GM21717 (cell line): ENCODE data around the gene SLC46A1.

Experiments used
- ATAC-seq: cut with Tn5 transposase; IDR thresholded peaks from one replicate; pipeline ENCODE4 v1.9.1; 2021; ENCODE audit warnings: mild to moderate bottlenecking, moderate library complexity; ENCODE audit not compliant: unreplicated experiment

Gene SLC46A1

DNA sequence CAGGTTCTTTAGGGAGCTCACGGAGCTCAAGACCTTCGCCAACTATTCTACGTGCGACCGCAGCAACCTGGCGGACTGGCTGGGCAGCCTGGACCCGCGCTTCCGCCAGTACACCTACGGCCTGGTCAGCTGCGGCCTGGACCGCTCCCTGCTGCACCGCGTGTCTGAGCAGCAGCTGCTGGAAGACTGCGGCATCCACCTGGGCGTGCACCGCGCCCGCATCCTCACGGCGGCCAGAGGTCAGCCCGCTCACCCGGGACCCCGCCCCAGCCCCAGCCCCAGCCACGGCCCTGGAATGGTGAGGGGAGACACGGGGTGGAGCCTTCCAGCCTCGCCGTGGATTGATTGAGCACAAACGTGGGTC lies 21.0 kb downstream of the SLC46A1 start:
- ATAC-seq = no peak

- ATAC-seq = no peak
Measured at GRCh38 chr17:28384281-28385036, 21.6 kb downstream of the SLC46A1 start.

GRCh38 chr17:28381141-28381825 lies 24.7 kb downstream of the SLC46A1 start:
- ATAC-seq = no peak

DNA sequence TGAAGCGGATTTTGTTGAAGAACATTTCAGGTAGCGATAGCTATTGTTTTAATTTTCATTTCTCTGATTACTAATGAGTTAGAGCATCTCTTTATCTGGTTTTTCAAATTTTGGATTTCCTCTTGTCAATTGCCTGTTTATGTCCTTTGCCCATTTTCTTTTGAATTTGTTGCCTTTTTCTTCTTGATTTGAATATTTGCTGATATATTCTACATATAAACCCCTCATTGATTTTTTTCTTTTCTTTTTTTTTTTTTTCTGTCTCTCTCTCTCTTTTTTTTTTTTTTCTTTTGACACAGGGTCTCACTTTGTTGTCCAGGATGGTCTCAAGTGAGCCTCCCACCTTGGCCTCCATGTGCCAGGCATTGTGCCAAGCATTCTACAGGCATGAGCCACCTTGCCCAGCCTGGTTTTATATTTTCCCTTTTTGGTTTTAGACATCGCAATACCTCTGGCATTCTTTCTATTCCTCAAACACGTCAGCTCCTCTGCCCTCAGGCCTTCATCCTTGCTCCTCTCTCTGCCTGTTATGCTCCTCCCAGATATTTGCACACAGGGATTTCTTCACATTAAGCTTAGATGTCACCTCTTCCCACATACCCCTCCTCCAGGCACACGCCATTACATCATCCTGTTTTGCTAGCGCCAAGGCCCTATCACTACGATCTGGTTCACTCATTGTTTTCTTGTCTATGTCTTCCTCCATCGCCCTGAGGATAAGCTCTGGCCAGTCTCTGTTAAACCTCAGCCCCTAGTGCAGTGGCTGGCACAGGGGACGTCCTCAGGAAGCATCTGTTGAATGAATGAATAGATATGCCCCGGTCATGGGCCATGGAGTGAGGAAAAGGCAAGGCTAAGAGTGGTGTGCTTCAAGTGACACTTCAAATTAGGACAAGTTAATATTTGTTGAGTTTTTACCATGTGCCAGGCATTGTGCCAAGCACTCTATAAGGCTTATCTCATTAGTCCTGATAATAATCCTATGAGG lies 25.9 kb downstream of the SLC46A1 start:
- no peak for ATAC-seq

DNA sequence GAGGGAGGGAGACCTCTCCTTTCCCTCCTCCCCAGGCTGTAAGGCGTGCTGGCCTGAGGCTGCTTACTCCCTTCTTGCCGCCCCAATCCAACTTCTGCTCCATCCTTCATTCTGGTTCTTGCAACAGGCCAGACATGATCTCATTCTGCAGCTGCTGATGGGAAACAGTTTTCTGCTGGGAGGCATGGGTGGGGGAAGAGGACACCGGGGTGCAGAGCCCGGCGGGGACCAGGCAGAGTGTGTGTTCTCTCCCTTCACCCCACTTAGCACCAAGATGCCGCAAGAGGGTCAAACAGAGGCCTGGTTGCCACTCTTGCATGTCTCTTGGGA lies 33.1 kb downstream of the SLC46A1 start:
- ATAC-seq = no peak

DNA sequence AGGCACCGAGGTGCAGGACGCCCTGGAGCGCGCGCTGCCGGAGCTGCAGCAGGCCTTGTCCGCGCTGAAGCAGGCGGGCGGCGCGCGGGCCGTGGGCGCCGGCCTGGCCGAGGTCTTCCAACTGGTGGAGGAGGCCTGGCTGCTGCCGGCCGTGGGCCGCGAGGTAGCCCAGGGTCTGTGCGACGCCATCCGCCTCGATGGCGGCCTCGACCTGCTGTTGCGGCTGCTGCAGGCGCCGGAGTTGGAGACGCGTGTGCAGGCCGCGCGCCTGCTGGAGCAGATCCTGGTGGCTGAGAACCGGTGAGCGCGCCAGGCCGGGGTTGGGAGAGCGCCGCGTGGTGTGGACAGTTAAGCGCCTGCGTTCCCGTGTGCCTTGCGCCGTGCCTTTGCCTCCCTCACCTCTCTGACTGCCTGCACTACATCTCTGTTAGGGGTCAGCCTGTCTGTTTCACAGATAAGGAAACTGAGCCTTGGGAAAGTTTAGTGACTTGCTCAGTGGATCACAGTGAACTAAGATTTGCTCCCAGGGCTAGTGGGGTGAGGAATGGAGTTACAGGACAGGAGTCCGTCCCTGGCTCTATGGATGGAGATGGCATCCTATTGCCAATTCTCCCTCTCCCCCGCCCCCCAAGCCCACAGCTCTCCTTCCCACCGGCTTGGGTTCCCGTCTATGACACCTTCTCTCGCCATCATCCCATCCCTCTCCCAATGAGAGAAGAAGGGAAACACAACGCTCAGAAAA lies 33.6 kb downstream of the SLC46A1 start:
- peak; percentile 12 for ATAC-seq

DNA sequence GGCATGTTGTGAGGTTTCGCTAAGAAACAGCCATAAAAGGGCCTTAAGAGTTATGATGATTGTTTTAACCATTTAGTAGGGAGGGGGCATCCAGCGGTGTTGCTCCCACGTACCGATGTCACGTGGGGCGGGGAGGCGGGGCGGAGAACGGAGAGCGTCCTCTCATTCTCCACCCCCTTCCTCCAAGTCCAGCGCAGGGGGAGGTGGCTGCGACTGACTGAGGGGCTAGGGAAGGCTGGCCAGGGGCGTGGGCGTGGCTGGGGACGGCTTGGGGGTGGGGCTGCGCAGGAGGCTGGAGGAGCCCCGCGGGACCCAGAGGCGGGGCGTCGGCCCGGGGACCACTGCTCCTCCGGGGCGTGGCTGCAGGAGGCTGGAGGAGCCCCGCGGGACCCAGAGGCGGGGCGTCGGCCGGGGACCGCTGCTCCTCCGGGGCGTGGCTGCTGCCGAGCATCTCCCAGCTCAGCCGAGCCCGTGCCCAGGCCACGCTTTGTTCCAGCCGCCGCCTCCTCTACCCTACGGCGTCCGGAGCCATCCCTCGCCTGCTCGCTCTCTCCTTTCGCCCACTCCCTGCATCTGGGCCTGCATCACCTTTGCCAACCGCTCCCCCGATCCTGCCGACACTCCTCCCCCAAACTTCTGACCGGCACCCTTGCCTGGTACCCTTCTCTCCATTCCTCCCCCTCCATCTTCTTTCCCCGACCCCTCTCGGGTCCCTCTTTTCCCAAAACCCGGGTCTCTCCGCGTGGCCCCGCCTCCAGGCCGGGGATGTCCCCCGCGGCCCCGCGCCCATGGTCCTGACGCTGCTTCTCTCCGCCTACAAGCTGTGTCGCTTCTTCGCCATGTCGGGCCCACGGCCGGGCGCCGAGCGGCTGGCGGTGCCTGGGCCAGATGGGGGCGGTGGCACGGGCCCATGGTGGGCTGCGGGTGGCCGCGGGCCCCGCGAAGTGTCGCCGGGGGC lies 34.5 kb downstream of the SLC46A1 start, which contains the start of gene SARM1:
SARM1 (plus strand) TSS at position 450 of the 958 bp plus-strand sequence; CDS start at position 789, 339 bp downstream.
- peak; percentile 68 for ATAC-seq

GRCh38 chr17:28370744-28371103 lies 35.3 kb downstream of the SLC46A1 start:
- ATAC-seq = no peak

- no peak for ATAC-seq
Measured at GRCh38 chr17:28370035-28370743, 35.8 kb downstream of the SLC46A1 start, which contains the start of gene VTN. TSS of gene VTN (minus strand) at chr17:28370307. CDS start at chr17:28370203, 104 bp downstream.

DNA sequence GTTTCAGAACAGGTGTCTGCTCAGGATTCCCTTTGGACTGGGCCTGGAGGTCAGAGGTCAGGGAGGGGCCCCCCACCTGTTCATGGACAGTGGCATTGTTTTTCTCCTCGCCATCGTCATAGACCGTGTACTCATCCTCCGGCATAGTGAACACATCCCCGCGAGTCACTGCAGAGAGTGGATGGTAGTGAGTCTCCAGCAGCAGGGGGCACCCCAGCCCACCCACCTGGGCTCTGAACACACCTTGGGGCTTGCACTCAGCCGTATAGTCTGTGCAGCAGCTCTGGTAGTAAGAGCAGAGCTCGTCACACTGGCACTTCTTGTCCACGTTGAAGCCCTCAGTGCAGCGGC lies 36.4 kb downstream of the SLC46A1 start:
- no peak for ATAC-seq

GRCh38 chr17:28368915-28369683 lies 36.9 kb downstream of the SLC46A1 start:
- no peak for ATAC-seq

- ATAC-seq = no peak
Measured at GRCh38 chr17:28368306-28368831, 37.6 kb downstream of the SLC46A1 start.

DNA sequence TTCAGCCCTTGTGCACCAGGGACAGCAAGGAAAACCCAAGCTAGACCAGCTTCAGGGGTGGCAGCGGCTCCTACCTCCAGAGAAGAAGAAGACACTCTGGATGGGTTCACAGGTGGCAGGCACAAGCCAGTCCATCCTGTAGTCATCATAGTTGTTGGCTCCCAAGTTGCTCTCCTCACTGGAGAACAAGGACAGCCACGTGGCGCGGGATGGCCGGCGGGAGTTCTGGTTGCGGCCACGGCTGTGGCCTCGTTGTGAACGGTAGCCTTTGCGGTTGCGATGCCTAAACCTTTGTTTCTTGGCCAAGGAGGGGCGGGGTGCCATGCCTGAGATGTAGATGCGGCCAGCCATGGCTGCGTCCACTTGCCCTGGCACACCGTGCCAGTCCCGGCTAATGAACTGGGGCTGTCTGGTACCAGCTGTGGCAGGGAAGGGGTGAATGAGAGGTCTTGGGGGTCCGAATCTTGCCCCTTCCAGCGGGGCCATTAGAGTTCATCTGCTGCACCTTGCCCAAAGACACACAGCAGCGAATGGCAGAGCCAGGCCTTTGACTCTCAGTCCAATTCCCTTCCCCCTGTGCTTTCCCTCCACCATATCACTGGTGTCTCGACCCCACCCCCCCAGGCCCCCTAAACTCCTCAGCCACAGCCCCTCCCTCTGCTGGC lies 38.2 kb downstream of the SLC46A1 start:
- no peak for ATAC-seq

GRCh38 chr17:28366605-28367004 lies 39.4 kb downstream of the SLC46A1 start:
- ATAC-seq = no peak

DNA sequence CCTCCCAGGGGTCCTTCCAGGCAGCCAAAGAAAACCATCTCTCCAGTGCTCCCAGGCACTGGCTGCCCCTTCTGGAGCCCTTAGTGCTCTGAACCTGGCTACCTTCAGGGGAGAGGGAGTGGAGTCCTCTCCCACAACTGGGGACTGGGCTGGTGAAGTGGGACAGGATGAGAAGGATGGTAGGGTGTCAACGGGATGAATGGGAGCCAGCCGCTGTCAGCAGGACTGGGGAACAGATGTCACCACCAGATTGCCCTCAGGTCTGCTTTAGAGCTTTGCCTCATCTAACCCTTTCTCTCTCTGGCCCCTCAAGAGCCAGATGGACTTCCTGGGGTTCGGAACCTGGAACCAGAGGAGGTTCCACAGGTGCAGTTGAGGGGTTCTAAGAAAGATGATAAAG lies 40.5 kb downstream of the SLC46A1 start:
- no peak for ATAC-seq

- no peak for ATAC-seq
Measured at GRCh38 chr17:28364665-28365363, 41.2 kb downstream of the SLC46A1 start, which contains the start of gene SEBOX. TSS of gene SEBOX (minus strand) at chr17:28365199. CDS start at chr17:28365151, 48 bp downstream.
